GM12872 (cell line): ENCODE measurements around the gene CWC22.
A peak's percentile ranks its signal among the peaks of the same experiment; 100 is the strongest.

Experiments
- TF ChIP-seq, protein P1 (sequence below): IDR thresholded peaks from 3 replicates; pipeline ENCODE4 v1.5.1; 2011; ENCODE audit warnings: low read depth, mild to moderate bottlenecking, low read length, moderate library complexity; ENCODE audit not compliant: insufficient read depth

Gene CWC22

DNA sequence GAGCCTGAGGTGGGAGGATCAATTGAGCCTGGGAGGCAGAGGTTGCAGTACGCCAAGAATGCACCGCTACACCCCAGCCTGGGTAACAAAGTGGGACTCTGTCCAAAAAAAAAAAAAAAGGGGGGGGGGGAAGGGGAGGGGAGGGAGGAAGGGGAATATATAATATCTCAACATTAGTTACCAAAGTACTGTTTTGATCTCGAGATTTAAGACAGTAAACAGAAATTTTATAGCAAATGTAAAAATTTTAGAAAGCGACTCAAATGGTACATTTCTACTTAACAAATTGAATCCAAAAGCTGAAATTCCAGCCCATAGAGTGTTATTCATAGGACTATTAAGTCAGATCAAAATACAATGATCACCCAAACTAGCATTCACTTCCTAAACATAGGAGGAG, 60.8 kb downstream of the CWC22 start:
- TF ChIP-seq, protein P1, sequence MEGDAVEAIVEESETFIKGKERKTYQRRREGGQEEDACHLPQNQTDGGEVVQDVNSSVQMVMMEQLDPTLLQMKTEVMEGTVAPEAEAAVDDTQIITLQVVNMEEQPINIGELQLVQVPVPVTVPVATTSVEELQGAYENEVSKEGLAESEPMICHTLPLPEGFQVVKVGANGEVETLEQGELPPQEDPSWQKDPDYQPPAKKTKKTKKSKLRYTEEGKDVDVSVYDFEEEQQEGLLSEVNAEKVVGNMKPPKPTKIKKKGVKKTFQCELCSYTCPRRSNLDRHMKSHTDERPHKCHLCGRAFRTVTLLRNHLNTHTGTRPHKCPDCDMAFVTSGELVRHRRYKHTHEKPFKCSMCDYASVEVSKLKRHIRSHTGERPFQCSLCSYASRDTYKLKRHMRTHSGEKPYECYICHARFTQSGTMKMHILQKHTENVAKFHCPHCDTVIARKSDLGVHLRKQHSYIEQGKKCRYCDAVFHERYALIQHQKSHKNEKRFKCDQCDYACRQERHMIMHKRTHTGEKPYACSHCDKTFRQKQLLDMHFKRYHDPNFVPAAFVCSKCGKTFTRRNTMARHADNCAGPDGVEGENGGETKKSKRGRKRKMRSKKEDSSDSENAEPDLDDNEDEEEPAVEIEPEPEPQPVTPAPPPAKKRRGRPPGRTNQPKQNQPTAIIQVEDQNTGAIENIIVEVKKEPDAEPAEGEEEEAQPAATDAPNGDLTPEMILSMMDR: no peak

DNA sequence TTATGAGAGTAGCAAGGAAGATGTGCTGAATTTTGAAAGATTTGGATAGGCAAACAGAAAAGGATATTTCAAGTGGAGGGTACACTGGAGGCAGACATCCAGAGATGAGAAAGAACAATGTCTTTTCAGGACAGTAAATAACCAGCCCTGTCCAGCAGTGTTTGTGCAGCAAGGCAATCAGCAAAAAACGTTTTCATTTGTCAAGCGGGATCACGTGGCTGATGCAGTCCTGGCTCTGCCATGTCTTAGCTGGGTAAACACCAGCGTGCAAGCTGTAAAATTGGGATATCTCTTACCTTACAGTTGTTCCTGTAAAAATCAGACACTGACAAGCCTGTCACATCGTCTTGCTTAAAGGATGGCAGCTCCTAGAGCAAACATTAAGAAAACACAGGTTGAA, 67.8 kb downstream of the CWC22 start:
- TF ChIP-seq, protein P1: no peak

DNA sequence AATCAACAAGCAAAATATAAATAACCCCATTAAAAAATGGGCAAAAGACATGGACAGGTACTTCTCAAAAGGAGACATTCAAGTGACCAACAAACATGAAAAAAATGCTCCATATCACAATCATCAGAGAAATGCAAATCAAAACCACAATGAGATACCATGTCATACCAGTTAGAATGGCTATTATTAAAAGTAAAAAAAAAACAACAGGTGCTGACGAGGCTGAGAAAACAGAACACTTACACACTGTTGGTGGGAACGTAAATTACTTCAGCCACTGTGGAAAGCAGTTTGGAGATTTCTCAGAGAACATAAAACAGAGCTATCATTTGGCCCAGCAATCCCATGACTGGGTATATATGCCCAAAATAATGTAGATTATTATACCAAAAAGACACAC, 69.1 kb downstream of the CWC22 start:
- TF ChIP-seq, protein P1: no peak

DNA sequence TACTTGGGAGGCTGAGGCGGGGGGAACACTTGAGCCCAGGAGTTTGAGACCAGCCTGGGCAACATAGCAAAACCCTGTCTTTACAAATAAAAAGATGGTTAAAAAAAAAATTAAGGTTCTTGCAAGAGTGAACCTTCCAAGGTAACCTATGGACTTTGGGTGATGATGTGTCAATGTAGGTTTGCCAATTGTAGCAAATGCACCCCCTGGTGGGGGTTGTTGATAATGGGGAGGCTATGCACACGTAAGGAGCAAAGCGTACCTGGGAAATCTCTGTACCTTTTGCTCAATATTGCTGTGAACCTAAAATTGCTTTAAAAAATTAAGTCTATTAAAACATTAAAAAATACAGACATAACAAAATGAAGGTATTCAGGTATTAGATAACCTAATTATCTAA, 70.4 kb downstream of the CWC22 start:
- TF ChIP-seq, protein P1: peak; percentile 53

DNA sequence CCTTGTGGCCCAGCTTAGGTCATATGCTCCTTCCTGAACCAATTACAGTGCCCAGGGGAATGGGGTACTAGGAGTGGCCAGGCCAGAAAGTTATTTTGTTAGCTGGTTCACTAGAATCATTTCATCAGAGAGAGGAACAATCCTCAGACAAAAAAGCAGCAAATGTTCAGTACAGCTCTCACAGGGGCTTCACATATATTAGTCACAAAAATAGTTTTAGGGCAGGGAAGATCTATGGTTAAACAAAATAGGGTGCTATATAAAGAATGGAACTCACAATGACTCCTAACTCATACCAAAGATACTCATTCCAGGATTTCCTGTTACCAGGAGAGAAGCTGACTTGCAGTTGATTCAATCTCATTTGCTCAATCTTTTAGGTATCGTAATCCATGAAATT, 71.0 kb downstream of the CWC22 start:
- TF ChIP-seq, protein P1: no peak

DNA sequence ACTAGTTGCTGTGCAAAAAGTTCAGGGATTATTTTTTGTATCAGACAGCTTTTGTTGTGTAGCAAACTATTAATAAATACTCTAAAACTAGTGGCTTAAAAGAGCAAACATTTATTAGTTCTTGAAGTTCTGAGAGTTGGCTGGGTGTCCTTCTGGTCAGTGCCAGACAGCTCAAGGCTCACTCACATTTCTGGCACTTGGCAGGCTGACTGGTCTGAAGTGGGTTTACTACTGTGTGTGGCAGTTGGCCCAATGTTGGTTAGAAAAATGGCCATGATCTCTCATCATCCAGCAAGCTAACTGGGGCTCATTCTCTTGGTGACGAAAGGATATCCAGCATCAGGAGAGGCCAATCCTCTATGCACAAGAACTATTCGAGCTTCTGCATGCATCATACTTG, 74.3 kb downstream of the CWC22 start:
- TF ChIP-seq, protein P1: no peak

DNA sequence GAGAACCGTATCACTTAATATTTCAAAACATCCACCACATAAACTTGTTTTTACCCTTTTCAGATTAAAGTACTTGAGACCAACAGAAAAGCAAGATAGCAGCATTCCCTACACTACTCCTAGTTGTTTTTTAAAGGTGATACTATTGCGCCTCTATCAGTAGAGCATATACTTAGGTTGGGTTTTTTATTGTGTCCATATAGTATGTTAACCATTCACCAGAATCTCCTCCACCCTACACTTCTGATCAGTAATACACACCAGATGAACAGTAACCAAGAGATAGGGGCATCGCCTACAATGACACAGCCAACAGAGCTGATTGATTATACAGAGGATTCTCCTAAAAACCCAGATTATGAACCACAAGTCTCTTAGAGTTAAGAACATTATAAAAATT, 75.6 kb downstream of the CWC22 start:
- TF ChIP-seq, protein P1: no peak

DNA sequence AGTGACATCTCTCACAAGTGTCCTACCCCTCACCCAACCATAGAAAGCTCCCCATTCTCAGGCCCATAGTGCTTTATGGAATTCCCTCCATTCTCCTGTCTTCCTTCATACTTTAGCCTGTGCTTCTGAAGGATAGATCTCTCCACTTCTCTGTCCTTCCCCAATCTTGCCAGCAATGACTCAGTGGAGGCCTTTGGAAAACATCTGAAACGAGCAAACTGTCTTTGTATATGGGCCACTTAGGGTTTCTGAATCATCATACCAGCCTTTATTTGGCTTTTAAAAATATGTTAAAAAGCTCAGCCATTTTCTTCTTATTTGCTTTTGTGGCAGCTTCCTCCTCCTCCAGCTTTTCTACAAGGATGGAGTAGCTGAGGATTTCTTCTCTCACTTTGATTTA, 80.1 kb downstream of the CWC22 start:
- TF ChIP-seq, protein P1: no peak
